ENCODE data around the gene GALNT14.

The GALNT14 gene

GRCh38 chr2:31014516-31014915 lies 123.7 kb downstream of the GALNT14 start:
- no peak for DNase-seq (ENCODE audit: low read depth in 2 of 2)

DNA sequence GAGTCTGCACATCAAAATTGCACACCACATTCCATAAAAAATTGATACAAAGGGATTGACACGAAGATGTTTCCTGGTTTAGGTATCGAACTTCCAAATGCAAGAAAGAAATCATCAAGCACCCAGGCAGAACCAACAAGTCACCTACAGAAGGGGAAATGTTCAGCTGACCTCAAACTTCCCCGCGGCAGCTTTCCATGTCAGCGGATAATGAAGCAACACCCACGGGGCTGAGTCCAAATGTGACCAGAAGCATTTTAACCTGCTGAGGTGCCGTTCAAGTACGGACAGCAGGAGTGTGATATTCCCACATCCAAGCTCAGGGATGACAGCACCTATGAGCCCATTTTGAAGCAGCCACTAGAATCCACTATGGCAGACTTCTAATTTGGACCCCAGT lies 124.9 kb downstream of the GALNT14 start:
- no peak for DNase-seq (ENCODE audit: low read depth in 2 of 2)

- no peak for DNase-seq (ENCODE audit: low read depth in 2 of 2)
Observed at GRCh38 chr2:31012406-31012805, 125.8 kb downstream of the GALNT14 start.

DNA sequence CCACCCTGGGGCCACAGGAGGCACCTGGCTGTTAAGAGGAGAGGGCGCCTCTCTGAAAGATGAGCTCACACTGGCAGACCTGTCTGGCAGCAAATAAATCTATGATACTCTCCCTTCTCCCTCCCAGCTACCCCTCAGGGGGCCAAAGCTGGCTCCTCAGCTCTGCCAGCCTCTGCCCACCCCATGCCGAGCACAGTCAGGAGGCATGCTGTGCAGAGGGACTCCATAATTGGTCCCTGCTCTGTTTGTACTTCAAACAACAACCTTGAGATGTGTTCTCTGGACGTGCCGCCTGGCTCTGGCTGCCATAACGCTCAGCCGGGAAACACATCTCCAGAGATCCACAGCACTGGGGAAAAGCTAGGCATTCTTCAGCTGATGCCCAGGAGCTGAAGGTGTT lies 126.7 kb downstream of the GALNT14 start:
- DNase-seq (ENCODE audit: low read depth in 2 of 2): no peak

GRCh38 chr2:31008561-31009114 lies 129.6 kb downstream of the GALNT14 start:
- no peak for DNase-seq (ENCODE audit: low read depth in 2 of 2)

DNA sequence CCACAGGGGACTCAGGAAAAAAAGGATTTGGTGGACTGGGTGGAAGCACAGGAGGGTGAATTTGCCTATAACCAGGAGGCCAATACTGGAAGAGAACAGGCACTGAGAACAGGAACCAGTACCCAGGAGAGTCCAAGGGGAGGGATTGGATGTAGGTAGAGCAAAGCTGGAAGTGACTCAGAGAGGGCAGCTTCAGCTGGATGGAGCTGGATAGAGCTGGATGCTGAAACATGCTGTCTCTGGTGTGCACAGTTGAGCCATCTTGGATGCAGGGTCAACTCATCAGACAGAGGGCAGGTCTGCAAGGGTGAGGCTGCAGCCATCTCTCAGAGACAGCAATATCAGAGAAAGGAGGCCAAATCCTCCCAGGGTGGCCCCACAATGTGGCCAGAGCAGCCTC lies 134.0 kb downstream of the GALNT14 start:
- no peak for DNase-seq (ENCODE audit: low read depth in 2 of 2)

DNA sequence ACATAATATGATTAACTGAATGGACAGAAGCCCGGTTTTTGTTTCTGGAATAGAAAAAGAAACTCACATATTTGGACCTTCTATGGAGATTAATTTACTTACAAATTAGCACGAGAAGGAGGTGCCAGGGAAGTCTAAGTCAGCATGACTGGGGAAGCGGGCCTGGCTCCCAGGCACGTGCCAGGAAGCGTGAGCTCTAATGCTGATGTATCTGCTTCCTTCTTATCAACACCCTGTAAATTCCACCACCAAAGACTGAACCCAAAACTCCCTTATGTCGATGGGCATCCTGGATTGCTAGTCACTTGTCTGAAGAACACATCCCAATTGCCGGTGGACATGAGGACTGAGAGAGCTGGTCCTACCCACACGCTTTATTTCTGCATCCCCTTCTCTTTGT lies 134.5 kb downstream of the GALNT14 start:
- no peak for DNase-seq (ENCODE audit: low read depth in 2 of 2)

DNA sequence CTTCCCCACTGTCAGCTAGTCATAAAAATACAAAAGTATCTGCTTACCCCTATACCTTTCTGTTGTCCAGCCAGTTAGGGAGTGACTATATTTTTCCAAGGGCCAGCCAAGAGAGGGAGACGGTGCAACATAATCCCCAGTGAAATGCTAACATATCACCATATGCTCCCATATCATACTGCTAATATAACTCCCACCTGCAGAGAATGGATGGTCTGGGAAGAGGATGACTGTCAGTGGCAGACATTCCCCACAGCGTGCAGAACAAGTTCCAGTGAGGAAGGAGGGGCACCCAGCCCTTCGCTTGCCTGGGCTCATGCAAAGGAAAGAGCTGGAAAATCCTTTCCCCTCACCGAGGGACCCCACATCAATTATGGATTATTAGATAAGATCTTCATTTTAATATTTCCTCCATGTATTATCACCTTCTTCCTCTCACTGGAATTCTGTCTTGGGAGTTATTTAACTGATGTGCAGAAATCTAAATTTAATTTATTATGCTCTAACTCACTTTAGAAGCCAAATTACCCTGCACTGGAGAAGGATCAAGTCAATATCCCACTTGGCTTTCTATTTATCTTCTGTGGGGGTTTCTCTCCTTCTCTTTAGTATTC lies 135.6 kb downstream of the GALNT14 start:
- no peak for DNase-seq (ENCODE audit: low read depth in 2 of 2)

DNA sequence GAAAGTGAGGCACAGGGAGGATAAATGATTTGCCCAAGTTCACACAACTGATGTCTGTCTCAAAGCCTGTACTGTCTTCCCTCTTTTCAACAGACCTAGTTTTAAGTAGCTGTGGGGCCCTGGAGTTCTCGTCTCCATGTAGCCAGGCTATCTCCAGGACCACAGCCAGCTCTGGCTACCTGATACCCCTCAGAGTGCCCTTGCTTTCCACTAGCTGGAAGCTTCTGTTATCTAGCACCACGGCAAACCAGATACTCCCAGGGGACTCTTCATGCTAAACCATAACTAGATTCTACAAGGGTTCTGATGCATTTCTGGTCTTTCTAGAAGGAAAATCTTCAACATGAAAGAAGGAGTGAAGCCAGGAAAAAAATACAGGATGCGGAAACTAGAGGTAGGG lies 137.3 kb downstream of the GALNT14 start:
- no peak for DNase-seq (ENCODE audit: low read depth in 2 of 2)

DNA sequence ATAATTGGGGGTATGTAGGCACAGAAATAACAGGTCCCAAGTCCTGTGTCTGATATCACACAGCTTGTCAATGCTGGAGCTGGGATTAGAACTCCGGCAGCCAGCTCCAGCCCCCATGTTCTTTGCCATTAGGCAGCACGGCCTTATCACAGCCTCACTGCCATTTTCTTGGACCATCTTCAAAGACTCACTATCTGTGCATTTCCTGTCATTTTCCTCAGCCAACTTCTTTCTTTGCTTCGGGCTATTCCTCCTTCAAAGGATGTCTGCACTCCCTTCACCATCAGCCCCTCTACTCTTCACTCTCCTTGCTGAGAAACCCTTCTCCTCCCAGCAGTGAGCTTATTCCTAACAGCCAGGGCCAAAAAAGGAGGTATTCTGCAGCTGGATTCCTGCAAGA lies 139.6 kb downstream of the GALNT14 start:
- no peak for DNase-seq (ENCODE audit: low read depth in 2 of 2)

DNA sequence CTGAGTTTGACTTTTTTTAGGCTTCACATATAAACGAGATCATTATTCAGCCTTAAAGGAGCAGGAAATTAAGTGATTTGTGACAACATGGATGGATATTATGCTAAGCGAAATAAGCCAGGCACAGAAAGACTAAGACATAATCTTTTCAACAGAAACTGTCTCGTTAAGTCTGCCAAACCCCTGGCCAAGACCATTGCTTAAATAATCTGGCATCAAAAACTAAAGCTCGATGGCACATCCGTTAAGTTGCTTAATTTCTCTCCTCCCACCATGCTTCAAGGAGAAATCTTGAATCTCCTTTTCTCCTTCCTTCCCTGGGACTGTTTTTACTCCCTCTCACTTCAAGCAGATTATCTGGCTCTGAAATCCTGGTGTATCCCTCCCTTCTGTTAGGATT lies 140.3 kb downstream of the GALNT14 start:
- DNase-seq (ENCODE audit: low read depth in 2 of 2): no peak

DNA sequence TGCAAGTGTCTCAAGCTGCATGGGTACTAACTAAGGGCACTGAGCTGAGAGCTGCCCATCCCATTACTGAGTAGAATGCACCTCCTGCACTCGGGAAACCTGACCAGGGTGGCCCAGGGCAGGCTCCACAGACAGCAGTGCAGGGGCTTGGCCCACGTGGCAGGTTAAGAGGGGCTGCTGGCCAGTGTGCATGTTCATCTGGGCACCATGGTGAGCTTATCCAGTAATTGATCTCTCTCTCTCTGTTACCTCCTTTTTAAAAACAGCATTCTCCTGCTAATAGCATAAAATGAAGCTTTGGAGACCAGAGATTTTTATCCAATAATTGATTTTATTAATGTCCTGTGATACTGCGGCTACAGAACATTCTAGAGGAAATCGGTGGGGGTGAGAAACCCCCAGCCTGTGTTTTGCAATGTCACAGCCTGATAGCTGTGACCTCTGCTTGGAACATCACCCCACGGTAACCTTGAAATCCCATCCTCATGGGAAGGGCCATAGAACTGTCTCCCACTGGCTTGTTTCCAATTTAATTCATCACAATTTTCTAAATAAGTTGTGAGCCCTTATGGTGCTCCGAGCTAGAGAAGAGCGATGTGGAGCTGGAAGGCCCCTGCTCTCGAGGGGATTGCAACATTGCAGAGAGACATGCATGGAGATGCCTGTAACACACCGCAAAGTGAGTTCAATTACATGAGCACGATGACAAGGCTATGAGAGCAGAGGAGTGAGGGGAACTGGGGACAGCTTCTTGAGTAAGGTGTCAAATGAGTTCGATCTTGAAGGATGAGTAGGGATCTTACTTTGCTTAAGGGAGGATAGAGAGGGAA lies 143.8 kb downstream of the GALNT14 start:
- DNase-seq (ENCODE audit: low read depth in 2 of 2): no peak

DNA sequence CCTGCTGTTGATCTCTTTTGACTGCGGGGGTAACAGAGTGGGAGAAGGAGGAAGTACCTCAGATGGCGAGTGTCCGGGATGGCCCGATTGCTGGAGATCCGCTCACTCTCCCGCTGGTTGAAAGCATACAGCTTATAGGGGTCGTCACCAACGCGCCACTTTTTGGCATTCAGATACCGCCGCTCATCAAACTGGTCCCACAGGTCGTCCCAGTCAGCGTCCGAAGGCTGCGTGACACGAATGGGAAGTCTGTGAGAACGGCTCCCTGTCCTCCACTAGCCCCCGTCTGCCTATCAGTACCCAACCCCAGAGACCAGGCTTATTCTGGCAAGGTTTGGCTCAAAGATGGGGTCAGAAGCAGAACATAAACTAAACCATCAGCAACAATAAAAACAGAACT lies 145.5 kb downstream of the GALNT14 start:
- DNase-seq (ENCODE audit: low read depth in 2 of 2): no peak

DNA sequence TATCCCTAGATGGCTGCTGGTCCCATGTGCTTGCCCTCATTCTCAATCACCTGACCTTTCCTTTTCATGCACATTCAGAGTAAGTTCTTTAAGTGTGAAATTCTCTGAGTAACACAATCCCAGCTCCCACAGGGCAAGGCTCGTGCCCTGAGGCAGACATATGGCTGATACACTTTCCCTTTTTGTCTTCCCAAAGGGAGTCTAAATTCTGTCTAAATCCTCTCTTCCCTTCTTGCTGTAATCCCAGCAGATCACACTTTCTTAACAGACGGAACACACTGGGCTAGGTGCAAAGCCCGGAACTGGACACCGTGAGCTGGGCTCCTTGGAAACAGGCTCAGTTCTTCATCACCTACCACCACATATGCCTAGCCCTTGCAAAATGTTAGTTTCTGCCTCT lies 147.6 kb downstream of the GALNT14 start:
- DNase-seq (ENCODE audit: low read depth in 2 of 2): no peak

- no peak for DNase-seq (ENCODE audit: low read depth in 2 of 2)
Observed at GRCh38 chr2:30990176-30990575, 148.1 kb downstream of the GALNT14 start.

DNA sequence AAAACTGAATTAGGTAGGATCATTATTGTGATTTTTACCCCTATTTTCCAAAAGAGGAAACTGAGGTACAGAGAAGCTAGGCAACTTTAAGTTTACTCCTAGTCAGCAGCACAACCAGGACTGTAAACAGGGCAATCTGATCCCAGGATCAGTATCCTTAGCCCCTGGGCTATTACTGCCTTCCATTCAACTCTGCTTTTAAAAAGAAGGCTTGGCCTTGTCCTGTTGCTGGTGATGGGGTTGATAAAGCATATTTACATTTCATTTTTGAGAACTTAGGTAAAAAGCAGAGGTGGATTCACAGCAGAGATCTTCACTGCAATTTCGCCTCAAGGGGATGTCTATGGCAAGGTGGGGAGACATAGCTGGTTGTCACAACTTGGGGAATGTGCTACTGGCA lies 148.5 kb downstream of the GALNT14 start:
- DNase-seq (ENCODE audit: low read depth in 2 of 2): no peak

- DNase-seq (ENCODE audit: low read depth in 2 of 2): no peak
Observed at GRCh38 chr2:30987566-30987965, 150.7 kb downstream of the GALNT14 start.

DNA sequence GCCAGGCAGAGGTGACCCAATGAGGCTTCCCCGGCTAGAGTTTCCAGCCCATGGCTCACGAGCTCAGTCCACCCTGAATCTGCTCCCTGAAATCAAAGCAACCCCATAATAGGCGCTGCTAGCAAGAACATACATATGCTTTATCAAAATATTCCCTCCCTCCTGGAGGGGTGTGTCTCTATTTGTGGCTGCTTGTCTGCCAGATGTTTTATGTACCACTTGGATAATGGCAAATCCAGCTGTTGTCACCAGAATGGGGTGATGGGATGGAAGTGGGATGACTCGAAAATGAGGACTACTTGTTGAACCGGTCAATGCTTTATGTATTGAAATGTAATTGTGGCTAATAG lies 152.0 kb downstream of the GALNT14 start:
- DNase-seq (ENCODE audit: low read depth in 2 of 2): no peak

- DNase-seq (ENCODE audit: low read depth in 2 of 2): no peak
Observed at GRCh38 chr2:30985493-30986230, 152.6 kb downstream of the GALNT14 start.

GRCh38 chr2:30984148-30984547 lies 154.1 kb downstream of the GALNT14 start:
- no peak for DNase-seq (ENCODE audit: low read depth in 2 of 2)

DNA sequence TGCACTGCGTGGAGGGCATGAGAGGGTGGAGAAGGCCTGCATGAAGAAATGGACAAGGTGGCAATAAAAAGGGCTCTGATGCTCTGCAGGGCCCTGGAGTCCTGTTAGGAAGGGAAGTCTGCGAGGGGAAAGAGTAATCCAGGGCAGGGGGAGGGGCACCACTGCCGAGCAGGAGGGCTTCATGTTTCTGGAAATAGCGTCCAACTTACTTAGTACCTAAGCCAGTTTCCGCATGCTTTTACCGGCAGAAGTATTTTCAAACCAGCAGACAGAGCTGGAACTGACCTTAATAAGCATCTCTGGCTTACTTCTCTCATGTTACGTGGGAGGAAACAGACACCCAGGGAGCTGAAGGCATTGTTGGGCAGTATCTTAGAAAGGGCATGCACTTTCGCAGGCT lies 156.7 kb downstream of the GALNT14 start:
- DNase-seq (ENCODE audit: low read depth in 2 of 2): no peak

GRCh38 chr2:30981096-30981495 lies 157.1 kb downstream of the GALNT14 start:
- DNase-seq (ENCODE audit: low read depth in 2 of 2): no peak

- DNase-seq (ENCODE audit: low read depth in 2 of 2): no peak
Observed at GRCh38 chr2:30979822-30980245, 158.4 kb downstream of the GALNT14 start.
